ENCODE data around the gene GSG1L.

- TF ChIP-seq CTCF (IDR thresholded peaks at IDR 0.05 in 2 of 3, conservative IDR thresholded peaks at IDR 0.05 in 1 of 3; ENCODE audit: insufficient read depth in 2 of 3, low read depth in 1 of 3, low read length in 3 of 3), result no peak
- no peak for TF ChIP-seq STAG1 (CRISPR knock-in tag; IDR thresholded peaks at IDR 0.05; ENCODE audit: borderline replicate concordance)
- no peak for TF ChIP-seq RFX5 (IDR thresholded peaks at IDR 0.05; ENCODE audit: low read depth, low read length)
Observed at GRCh38 chr16:28104404-28104803, 40.9 kb upstream of the GSG1L start.

Data from K562 (cell line).